GM15510 (cell line): ENCODE results near the gene ID1.

Experiments used
- POLR2A ChIP-seq: IDR thresholded peaks from 3 replicates; pipeline ENCODE4 v1.6.1; 2011; ENCODE audit warnings: borderline replicate concordance; ENCODE audit not compliant: insufficient read length; ENCODE audit errors: extremely low read depth

ID1 gene

DNA sequence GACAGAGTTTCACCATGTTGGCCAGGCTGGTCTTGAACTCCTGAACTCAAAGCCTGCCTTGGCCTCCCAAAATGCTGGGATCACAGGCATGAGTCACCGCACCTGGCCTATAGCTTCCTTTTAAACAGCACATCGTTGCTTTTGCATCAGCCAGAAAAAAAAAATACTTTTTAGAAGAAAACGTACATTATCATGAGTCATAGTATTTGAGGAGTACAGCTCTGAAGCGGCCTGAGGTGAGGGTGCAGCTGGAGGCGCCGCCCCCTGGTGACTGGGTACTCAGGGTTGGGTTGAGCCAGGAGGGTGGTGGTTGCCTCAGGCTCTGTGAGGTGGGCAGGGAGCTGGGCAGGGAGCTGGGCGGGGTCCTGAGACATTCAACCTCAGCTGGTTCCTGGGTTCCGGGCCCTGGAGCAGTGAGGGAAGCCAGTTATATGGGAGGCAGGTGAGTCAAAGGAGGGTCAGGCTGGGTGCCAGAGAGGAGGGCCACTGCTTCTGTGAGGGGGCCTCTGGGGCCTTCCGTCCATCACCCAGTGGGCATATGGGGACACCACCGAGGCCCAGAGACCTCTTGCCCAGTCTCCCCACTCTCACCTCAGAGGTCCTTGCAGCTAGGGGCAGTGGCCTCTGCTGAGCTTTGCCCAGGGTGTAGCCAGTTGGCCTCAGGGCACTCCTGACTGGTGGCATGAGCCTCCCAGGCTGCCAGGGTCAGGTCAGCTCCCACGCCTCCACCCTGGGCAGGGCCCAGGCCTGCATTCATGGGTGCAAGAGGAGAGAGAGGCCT, 11.7 kb upstream of the ID1 start:
- no peak for TF ChIP-seq POLR2A

DNA sequence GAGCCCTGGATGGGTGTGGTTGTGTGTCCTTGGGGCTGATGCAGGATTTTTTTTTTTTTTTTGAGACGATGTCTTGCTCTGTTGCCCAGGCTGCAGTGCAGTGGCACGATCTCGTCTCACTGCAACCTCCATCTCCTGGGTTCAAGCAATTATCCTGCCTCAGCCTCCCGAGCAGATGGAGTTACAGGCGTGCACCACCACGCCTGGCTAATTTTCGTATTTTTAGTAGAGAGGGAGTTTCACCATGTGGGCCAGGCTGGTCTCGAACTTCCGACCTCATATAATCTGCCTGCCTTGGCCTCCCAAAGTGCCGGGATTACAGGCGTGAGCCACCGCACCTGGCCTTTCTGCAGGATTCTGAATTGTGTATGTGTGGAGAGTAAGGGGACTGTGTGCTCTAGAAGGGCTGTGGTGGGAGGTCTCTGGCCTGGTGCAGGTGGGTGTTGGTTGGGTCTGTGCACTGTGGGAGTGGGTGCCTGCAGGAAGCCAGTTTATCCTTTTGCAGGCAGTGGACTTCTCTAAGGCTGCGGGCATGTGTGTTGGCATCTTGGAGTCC, 11.0 kb upstream of the ID1 start:
- no peak for TF ChIP-seq POLR2A

DNA sequence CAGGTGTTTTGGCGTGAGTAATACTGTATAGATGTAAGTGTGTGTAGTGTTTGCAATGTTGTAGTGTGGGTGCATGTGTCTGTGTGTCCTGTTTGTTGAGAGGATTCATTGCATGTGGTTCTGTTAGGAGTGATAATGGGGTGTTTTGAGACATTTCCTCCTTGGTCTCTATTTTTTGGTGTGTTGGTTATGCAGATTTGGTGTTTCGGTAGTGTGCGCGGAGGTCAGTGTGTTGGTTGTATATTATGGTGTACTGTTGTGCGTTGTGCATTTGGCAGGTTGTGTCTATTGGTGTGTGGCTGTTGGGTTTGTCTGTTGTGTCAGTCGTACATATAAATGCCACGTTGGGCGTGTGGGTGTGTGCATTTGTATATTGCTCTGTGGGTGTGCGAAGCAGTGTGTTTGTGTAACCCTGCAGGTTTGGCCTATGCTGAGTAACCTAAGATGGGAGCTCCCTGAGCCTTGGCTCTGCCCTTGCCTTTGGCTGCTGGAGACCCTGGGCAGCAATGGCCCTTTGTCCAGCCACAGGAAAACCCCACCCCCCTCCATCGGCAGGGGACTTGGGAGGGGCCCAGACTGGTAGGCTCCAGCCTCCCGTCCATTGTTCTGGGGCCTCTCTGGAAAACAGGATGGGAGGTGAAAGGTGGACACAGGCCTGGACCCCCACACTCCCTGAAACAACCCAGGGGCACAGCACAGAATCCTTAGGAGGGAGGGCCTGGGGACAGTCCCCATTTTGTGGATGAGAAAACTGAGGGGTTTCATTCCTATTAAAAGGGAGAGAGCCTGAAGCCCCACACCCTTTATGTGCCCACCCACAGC, 10.3 kb upstream of the ID1 start:
- TF ChIP-seq POLR2A, result no peak

DNA sequence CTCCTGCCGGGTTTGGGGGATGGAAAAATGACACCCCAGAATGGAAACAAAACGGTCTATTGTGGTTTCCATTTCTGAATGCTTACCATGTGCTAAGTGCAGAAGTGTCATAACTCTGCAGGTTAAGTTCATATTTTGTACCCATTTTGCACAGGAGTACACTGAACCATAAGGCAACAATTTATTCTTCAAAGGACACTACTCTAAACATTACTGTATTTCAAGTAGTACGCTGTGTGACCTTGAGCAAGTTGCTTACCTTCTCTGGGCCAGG, 9.8 kb upstream of the ID1 start:
- TF ChIP-seq POLR2A, result no peak

DNA sequence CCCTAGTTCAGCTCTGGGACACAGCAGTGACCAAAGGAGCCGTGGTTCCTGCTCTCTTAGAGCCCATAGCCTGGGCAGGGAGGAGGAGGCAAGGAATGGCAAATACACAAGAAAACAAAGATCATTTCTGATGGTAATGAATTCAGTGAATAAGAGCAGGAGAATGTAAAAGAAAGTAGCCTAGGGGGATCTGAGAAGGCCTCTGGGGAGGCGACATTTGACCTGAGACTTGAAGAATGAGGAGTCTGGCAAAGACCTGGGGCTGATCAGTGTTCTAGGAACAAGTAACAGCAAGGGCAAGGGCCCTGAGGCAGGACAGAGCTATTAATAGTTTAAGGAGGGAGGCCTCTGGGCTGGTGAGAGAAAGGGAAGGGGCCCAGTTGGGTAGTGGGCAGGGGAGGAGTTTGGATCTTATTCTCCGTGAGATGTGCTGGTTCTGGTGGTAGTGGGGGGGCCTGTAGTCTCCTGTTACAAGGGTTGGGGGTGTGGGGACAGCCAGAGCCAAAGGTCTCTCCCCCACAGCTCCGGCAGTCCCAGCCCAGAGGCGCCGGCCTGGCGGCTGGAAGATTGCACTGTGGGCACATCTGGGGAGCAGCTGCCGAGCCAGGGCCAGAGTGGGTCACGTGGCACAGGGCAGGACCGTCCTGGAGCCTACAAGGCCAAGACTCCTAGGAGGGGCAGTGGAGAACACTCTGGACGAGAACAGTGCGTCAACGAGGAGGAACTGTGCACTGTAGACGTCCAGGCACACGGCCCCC, 9.3 kb upstream of the ID1 start:
- TF ChIP-seq POLR2A, result no peak

DNA sequence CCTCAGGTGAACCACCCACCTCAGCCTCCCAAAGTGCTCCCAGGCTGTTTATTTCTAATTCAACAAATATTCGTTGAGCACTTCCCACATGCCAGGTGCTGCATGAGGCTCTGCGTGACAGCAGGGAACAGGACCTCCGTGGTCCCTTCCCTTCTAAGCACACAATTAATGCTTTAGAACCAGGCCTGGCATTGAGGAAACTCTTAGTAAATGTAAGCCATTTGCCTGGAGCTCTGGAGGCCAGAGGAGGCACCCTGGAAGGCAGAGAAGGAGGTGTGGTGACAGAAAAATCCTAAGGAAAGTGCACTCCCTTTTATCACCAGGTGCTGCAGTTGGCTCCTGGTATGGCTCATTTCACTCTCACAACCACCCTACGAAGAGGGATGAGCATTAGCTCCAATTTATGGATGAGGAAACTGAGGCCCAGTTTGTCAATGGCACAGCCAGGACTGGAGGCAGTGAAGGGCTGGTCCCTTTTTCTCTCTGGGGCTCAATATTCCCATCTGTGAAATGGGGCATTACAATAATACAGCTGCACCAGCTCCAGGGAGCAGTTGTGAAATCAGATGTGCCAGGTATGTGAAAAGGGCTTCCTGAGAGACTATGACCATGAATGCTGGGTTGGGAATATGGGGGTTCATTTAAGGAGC, 8.1 kb upstream of the ID1 start:
- no peak for TF ChIP-seq POLR2A

DNA sequence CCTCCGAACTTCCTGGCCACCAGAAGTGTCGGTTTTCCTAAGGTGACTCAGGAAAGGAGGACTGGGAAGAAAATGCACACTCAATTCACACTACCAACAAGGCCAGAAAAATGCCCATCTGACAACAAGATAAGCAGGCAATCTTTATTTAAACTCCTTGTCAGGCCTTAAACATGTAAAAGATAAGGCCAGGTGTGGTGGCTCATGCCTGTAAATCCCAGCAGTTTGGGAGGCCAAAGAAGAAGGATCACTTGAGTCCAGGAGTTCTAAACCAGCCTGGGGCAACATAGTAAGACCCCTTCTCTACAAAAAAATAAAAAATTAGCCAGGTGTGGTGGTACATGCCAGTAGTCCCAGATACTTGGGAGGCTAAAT, 7.6 kb upstream of the ID1 start:
- TF ChIP-seq POLR2A, result no peak

DNA sequence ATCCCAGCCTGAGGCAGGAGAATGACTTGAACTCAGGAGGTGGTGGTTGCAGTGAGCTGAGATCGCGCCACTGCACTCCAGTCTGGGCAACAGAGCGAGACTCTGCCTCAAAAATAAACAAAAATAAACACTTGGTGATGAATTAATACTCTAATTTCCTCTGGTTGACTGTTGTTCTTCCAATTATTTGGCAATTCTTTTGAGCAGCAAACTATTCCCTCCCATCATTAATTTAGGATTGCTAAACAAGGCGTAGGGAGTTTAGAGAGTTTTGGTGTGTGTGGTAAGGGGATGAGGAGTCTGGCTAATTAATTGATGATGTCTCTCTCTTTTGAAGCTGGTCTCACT, 2.7 kb upstream of the ID1 start:
- no peak for TF ChIP-seq POLR2A

DNA sequence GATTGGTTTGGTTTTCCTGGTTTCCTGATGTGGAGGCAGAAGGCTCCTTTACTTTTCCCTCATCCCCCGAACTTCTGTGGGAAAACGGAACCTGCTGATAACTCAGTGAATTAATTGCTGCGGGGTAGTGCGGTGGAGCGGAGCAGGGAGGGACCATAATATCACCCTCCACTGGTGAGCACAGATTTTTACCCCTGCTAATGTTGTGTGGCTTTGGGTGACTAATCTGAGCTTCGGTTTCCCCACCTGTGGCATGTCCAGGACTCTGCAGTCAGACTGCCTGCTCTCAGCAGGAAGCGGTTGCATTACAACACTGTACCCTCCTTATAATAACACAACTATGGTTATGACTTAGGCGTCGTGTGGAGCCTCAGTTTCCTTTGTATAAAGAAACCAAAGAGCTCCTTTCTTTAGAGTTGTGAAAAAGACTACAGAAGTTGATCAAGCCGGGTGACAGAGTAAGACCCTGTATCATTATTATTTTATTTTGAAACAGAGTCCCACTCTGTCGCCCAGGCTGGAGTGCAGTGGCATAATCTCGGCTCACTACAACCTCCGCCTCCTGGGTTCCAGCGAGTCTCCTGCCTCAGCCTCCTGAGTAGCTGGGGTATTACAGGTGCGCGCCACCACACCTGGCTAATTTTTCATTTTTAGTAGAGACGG, 2.2 kb upstream of the ID1 start:
- no peak for TF ChIP-seq POLR2A

DNA sequence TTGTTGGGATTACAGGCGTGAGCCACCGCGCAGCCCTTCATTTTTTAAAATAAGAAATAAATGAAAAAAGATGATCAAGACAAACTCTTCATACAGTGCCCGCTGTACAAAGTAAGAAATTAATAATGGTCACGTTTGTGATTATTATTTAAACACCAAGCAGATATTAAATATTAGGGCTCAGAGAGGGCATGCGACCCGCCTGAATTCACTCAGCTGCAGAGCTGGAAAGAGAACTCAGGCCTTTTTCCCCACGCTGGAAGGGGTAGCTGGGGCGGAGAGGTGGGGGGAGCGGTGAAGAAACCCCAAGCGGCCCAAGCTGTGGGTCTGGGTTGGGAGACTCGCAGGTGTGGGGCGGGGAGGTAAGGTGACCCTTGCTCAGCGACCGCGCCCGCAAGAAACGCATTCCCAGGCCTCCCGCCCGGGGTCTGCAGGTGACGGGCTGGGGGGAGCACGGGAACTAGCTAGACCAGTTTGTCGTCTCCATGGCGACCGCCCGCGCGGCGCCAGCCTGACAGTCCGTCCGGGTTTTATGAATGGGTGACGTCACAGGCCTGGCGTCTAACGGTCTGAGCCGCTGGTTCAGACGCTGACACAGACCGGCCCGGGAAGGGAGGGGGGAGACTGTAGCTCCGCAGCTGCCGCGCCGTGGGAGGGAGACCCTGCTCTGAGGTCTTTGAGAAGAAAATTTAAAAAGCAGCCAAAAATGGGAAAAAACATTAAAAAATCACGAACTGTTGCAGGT, 1.1 kb upstream of the ID1 start:
- TF ChIP-seq POLR2A, result no peak

DNA sequence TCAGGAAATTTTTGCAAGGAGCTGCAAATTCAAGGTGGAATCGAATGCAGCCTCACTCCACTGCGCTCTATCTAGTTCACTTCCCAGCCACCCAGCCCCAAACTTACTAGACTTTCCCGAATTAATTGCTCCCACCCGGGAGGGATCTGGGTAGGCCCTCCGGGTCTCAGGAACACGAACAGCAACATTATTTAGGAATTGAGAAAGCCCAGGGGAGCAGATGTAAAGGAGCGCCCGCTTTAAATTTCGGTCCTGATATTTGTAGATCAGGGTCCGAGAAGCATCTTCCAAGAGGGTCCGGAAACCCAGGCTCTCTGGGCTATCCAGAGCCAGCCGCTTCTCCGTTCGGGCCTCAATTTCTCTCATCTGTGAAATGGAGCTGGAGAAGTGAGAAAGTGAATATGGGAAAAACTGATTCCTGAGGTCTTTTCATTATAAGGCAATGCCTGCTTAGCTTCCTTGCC, 490 bp upstream of the ID1 start:
- no peak for TF ChIP-seq POLR2A

DNA sequence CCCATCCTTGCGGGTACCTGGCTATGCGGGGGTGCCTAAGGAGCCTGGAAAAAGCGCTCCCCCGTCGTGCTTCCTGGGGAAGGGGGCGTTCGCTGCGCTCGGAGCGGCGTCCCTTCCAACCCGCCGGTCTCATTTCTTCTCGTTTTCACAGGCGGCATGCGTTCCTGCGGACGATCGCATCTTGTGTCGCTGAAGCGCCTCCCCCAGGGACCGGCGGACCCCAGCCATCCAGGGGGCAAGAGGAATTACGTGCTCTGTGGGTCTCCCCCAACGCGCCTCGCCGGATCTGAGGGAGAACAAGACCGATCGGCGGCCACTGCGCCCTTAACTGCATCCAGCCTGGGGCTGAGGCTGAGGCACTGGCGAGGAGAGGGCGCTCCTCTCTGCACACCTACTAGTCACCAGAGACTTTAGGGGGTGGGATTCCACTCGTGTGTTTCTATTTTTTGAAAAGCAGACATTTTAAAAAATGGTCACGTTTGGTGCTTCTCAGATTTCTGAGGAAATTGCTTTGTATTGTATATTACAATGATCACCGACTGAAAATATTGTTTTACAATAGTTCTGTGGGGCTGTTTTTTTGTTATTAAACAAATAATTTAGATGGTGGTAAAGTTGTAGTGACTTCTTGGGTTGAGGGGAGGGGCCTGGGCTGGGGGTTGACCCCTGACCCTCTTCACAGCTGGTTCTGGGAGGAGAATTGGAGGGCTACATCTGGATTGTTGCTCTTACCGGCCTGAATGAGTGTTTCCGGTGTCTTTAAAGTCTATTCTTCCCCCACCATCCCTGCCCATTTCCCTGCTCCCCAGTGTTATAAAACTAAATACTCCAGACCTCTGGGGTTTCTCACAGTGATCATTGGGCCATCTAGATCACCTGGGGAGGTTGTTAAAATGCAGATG, 1.1 kb downstream of the ID1 start:
- TF ChIP-seq POLR2A, result no peak
